ENCODE results near the gene PRKACA.

PRKACA gene

GRCh38 chr19:14112051-14112808 is 5.3 kb downstream of the PRKACA start:
- TF ChIP-seq, protein P1, sequence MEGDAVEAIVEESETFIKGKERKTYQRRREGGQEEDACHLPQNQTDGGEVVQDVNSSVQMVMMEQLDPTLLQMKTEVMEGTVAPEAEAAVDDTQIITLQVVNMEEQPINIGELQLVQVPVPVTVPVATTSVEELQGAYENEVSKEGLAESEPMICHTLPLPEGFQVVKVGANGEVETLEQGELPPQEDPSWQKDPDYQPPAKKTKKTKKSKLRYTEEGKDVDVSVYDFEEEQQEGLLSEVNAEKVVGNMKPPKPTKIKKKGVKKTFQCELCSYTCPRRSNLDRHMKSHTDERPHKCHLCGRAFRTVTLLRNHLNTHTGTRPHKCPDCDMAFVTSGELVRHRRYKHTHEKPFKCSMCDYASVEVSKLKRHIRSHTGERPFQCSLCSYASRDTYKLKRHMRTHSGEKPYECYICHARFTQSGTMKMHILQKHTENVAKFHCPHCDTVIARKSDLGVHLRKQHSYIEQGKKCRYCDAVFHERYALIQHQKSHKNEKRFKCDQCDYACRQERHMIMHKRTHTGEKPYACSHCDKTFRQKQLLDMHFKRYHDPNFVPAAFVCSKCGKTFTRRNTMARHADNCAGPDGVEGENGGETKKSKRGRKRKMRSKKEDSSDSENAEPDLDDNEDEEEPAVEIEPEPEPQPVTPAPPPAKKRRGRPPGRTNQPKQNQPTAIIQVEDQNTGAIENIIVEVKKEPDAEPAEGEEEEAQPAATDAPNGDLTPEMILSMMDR (IDR thresholded peaks at IDR 0.05; ENCODE audit: borderline replicate concordance, insufficient read depth, low read depth, low read length) = no peak
- H3K4me3 ChIP-seq (ENCODE audit: low read depth, low read length) = no peak overlapping the region

DNA sequence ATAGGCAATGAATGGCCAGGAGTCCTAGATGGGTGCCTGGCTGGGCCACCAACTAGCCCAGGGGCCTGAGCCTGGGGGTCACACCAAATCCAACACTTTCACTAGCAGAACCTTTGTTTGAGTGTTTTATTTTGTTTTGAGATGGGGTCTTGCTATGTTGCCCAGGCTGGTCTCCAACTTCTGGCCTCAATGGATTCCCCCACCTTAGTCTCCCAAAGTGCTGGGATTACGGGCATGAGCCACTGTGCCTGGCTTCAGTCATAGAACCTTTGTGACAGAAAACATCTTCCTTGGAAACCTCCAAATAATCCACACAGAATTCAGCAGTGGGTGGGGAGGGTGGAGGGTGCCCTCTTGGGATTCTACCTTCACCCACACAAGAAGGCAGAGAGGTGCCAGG is 6.1 kb downstream of the PRKACA start:
- no peak overlapping the region for H3K4me3 ChIP-seq (ENCODE audit: low read depth, low read length)
- TF ChIP-seq, protein P1 (IDR thresholded peaks at IDR 0.05; ENCODE audit: borderline replicate concordance, insufficient read depth, low read depth, low read length) = no peak

- no peak overlapping the region for H3K4me3 ChIP-seq (ENCODE audit: low read depth, low read length)
- TF ChIP-seq, protein P1 (IDR thresholded peaks at IDR 0.05; ENCODE audit: borderline replicate concordance, insufficient read depth, low read depth, low read length) = no peak
These were observed 6.9 kb downstream of the PRKACA start for GRCh38 chr19:14110650-14111049.

DNA sequence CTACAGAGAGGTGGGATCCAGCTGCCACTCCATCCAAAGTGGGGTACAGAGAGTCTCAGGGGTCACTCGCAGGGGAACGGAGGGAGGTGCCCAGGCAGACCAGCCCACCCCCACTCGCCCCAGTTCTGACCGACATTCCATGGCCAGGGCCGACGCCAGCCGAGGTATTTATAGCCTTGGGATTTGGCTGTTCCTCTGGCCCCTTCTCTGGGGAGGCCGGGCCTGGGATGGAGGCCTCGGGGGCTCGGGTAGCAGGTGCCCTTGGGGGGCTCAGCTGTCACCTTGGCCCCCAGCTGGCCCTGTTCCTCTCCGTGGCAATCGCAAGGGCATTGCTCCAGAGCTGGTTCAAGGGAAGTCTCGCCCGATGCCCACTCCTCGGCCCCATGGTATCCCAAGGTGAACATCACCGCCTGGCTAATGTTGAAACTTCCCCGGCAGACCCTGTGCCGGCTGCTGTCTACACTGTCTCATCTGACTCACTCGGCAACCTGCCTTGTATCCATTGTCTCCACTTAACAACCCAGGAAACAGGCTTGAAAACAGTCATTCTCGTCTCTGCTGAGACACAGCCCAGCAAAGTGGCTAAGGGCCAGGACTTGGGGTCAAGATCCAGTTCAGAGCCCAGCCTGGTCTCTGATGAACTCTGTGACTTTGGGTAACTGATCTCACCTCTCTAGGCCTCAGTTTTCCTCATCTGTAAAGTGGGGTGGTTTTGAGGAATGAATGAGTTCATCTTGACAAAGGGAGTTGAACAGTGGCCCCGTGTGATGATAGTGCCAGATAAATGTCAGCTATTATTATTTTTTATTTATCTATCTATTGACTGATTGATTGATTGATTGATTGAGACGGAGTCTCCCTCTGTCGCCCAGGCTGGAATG is 9.7 kb downstream of the PRKACA start:
- no peak overlapping the region for H3K4me3 ChIP-seq (ENCODE audit: low read depth, low read length)
- TF ChIP-seq, protein P1 (IDR thresholded peaks at IDR 0.05; ENCODE audit: borderline replicate concordance, insufficient read depth, low read depth, low read length) = no peak

- no peak overlapping the region for H3K4me3 ChIP-seq (ENCODE audit: low read depth, low read length)
- TF ChIP-seq, protein P1 (IDR thresholded peaks at IDR 0.05; ENCODE audit: borderline replicate concordance, insufficient read depth, low read depth, low read length) = no peak
These were observed 10.7 kb downstream of the PRKACA start for GRCh38 chr19:14106840-14107239.

- TF ChIP-seq, protein P1 (IDR thresholded peaks at IDR 0.05; ENCODE audit: borderline replicate concordance, insufficient read depth, low read depth, low read length) = no peak
- H3K4me3 ChIP-seq (ENCODE audit: low read depth, low read length) = no peak overlapping the region
These were observed 11.9 kb downstream of the PRKACA start for GRCh38 chr19:14105680-14106079.
